IPS-11a (cell line): ENCODE results near the gene HIGD1C.
"Not testable (repeated sequence)": the region's sequence is repeated elsewhere in the genome, so short reads cannot be mapped to it uniquely, and the experiment has no call there.

Experiments used
- H3K4me3 ChIP-seq: one replicate; pipeline ENCODE4 v1.5.1; 2013; ENCODE audit warnings: low read depth, low read length, control low read depth

Gene HIGD1C

DNA sequence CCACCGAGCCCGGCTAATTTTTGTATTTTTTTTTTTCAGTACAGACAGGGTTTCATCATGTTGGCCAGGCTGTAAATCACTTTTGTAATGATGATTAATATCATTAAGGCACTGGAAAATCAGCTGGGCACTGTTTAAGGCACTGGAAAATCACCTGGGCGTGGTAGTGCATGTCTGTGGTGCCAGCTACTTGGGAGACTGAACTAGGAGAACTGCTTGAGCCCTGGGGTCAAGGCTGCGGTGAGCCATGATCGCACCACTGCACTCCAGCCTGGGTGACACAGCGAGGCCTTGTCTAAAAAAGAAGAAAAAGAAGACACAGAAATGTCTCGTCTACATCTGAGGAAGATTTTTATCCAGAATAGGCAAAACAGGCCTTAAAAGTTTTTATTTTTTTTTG is 61.1 kb downstream of the HIGD1C start:
- H3K4me3 ChIP-seq = no peak overlapping the region

DNA sequence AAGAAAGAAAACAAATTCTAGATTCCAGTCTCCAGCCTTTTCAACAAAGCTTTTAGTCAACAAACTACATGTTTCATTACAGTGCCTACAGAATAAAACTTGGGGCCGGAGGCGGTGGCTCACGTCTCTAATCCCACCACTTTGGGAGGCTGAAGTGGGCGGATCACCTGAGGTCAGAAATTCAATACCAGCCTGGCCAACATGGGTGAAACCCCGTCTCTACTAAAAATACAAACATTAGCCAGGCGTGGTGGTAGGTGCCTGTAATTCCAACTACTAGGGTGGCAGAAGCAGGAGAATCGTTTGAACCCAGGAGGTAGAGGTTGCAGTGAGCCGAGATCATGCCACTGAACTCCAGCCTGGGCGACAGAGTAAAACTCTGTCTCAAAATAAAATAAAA is 62.1 kb downstream of the HIGD1C start:
- not testable (repeated sequence) for H3K4me3 ChIP-seq

DNA sequence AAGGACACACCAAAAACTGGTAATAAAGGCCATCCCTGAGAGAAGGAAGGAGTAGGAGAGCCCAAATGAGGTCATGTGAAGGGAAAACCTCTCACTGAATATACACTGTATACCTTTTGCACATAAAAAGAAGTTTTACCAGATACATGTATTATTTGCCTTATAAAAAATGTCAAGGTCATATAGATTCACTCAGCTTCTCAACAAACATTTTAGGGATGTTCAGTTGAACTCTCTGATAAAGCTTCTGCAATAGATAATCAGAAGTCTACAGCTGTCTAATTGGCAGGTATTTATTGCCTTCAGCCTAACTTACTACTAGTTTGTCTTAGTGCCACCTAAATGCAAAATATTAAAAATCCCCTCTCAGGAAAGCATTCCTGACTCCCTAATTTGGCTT is 65.1 kb downstream of the HIGD1C start:
- H3K4me3 ChIP-seq = no peak overlapping the region

DNA sequence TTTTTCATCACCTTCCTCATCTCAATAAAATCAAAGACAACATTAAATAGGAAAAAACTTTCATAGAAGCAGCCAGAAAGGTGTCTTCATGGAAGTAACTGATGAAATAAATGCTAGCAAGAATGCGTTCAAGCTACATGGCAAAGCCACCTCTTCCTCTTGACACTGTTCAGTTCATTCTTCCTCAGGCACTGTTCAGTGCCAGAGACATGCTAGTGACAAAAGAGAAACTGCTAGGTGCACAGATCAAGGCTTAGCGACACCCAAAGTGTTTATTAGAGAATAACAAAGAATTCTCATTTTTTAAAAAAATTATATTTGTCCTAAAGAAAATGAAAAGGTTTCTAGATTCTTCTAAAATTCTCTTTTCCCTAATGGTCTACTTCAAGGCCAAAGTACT is 66.6 kb downstream of the HIGD1C start:
- no peak overlapping the region for H3K4me3 ChIP-seq

DNA sequence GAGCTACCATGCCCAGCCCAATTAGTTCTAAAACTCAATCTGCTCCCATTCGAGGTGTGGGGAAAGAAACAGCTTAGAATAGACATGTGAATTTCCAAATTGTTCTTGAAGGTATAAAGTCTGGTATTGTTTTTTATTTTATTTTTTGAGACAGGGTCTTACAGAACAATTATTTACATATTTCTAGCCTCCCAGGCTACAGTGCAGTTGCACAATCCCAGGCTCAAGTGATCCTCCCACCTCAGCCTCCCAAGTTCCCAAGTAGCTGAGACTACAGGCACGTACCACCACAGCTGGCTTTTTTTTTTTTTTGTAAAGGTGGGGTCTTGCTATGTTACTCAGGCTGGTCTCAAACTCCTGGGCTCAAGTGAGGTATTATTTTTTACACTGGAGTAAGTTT is 67.6 kb downstream of the HIGD1C start:
- no peak overlapping the region for H3K4me3 ChIP-seq
